HCT116 (cell line): ENCODE data around the gene ZNF3. TPM values are rescaled to one million over a fixed set of nuclear protein-coding genes. Genes with fewer than 3 reads are reported as not detected.

Experiments
- ATAC-seq: fragments of 200-7000 bp; cut with Tn5 transposase; 2 replicates; pipeline ENCODE4 v1.9.1; 2020; ENCODE audit warnings: mild to moderate bottlenecking, moderate library complexity
- BruUV-seq: library from RNA; stranded (reverse); fragments of 400-500 nt; replicated peaks from 2 replicates; lab custom pipeline; 2021; lab: Mats Ljungman, UMichigan
- CTCF ChIA-PET: fragments of 300-600 bp; sonication (Branson Sonifier 250); formaldehyde crosslinking; loops from one replicate; lab custom pipeline; 2021; ENCODE audit warnings: antibody characterized with exemption; lab: Charles Lee
- POLR2A ChIA-PET: fragments of 300-600, 350-600 bp; sonication (Branson Sonifier 250); formaldehyde crosslinking; loops from one replicate; lab custom pipeline; 2021; ENCODE audit warnings: antibody characterized with exemption; lab: Charles Lee
- RAD21 ChIA-PET, 2 experiments: fragments of 300-600 bp; sonication (Branson Sonifier 250); formaldehyde crosslinking; loops; one replicate each; lab custom pipeline; 2023; ENCODE audit warnings: low total read pairs in 2 of 2; ENCODE audit not compliant: uncharacterized antibody in 2 of 2, unreplicated experiment in 2 of 2, low non-redundant PET in 1 of 2; lab: Charles Lee
- DNase-seq: peaks from one replicate; pipeline ENCODE4 v3.0.0-alpha.2; 2010; ENCODE audit warnings: low read depth, low spot score
- H2AFZ ChIP-seq: fragments of 200-600 bp; shearing (Covaris generic), sonication (generic); 2 replicates; pipeline ENCODE4 v1.6.1; 2017; ENCODE audit warnings: low read depth, mixed run types, mixed read lengths, antibody characterized with exemption, low read length; ENCODE audit not compliant: poor library complexity, severe bottlenecking
- H3K27ac ChIP-seq: 2 replicates; pipeline ENCODE4 v1.5.1; 2012; ENCODE audit warnings: low read depth, low read length
- H3K27me3 ChIP-seq: fragments of 200-600 bp; sonication (generic); 2 replicates; pipeline ENCODE4 v1.6.1; 2016; ENCODE audit warnings: mixed run types, low read length, mixed read lengths; ENCODE audit not compliant: insufficient read depth
- H3K36me3 ChIP-seq, 2 experiments: fragments of 200-500 bp in 1 of 2; fragments of 200-600 bp in 1 of 2; sonication (Bioruptor generic) in 1 of 2; sonication (generic) in 1 of 2; 2 replicates each; pipeline versions ENCODE4 v1.5.1 to v1.6.1; 2014 to 2016; ENCODE audit warnings: low read length in 2 of 2, inconsistent platforms in 1 of 2, mixed read lengths in 1 of 2, mixed run types in 1 of 2; ENCODE audit not compliant: insufficient read depth in 2 of 2, control insufficient read depth in 1 of 2
- H3K4me1 ChIP-seq, 2 experiments: fragments of 200-600 bp in 1 of 2; sonication (generic) in 1 of 2; 2 replicates each; pipeline versions ENCODE4 v1.5.1 to v1.6.1; 2012 to 2017; ENCODE audit warnings: low read length in 2 of 2, inconsistent platforms in 1 of 2, mild to moderate bottlenecking in 1 of 2, mixed read lengths in 1 of 2, mixed run types in 1 of 2, moderate library complexity in 1 of 2; ENCODE audit not compliant: insufficient read depth in 2 of 2, control insufficient read depth in 1 of 2
- H3K4me2 ChIP-seq: fragments of 200-600 bp; sonication (generic); 2 replicates; pipeline ENCODE4 v1.6.1; 2017; ENCODE audit warnings: mixed run types, low read length, mixed read lengths
- H3K4me3 ChIP-seq, 2 experiments: fragments of 200-600 bp in 1 of 2; sonication (generic) in 1 of 2; replicated peaks in 1 of 2; 2 replicates each; pipeline ENCODE4 v1.5.1; 2011 to 2016; ENCODE audit warnings: low read length in 2 of 2, control low read depth in 1 of 2, low read depth in 1 of 2, mild to moderate bottlenecking in 1 of 2, mixed read lengths in 1 of 2, mixed run types in 1 of 2
- H3K79me2 ChIP-seq: fragments of 200-600 bp; sonication (generic); 2 replicates; pipeline ENCODE4 v1.6.1; 2017; ENCODE audit warnings: mild to moderate bottlenecking, mixed run types, low read length, moderate library complexity, mixed read lengths; ENCODE audit not compliant: insufficient read depth
- H3K9ac ChIP-seq: fragments of 200-600 bp; sonication (generic); 2 replicates; pipeline ENCODE4 v1.6.1; 2016; ENCODE audit warnings: low read length, mixed read lengths
- H3K9me2 ChIP-seq: fragments of 200-600 bp; sonication (generic), shearing (Covaris generic); 2 replicates; pipeline ENCODE4 v1.6.1; 2017; ENCODE audit warnings: mixed run types, mild to moderate bottlenecking, moderate library complexity; ENCODE audit not compliant: insufficient read depth
- H3K9me3 ChIP-seq, 2 experiments: fragments of 200-500 bp in 1 of 2; fragments of 200-600 bp in 1 of 2; sonication (Bioruptor generic) in 1 of 2; sonication (generic) in 1 of 2; 2 replicates each; pipeline ENCODE4 v1.6.1; 2014 to 2017; ENCODE audit warnings: low read length in 2 of 2, mixed read lengths in 2 of 2, inconsistent platforms in 1 of 2, low read depth in 1 of 2, mild to moderate bottlenecking in 1 of 2, mixed run types in 1 of 2, moderate library complexity in 1 of 2; ENCODE audit not compliant: control insufficient read depth in 1 of 2, insufficient read depth in 1 of 2
- H4K20me1 ChIP-seq: fragments of 200-600 bp; sonication (generic), shearing (Covaris generic); 2 replicates; pipeline ENCODE4 v1.6.1; 2017; ENCODE audit warnings: mixed run types, mild to moderate bottlenecking, moderate library complexity; ENCODE audit not compliant: insufficient read depth
- CBX3 ChIP-seq: IDR thresholded peaks from 2 replicates; pipeline ENCODE4 v1.6.1; 2012; ENCODE audit warnings: low read depth
- CEBPB ChIP-seq: IDR thresholded peaks from 2 replicates; pipeline ENCODE4 v1.6.1; 2012; ENCODE audit warnings: low read depth
- ELF1 ChIP-seq: IDR thresholded peaks from 2 replicates; pipeline ENCODE4 v1.6.1; 2012; ENCODE audit warnings: low read depth, borderline replicate concordance
- EZH2 ChIP-seq: fragments of 200-600 bp; sonication (generic); IDR thresholded peaks from 2 replicates; pipeline ENCODE4 v1.6.1; 2017; ENCODE audit warnings: antibody characterized with exemption, mixed run types
- EZH2phosphoT487 ChIP-seq: fragments of 200-600 bp; IDR thresholded peaks from 2 replicates; pipeline ENCODE4 v1.6.1; 2018; ENCODE audit warnings: antibody characterized with exemption, borderline replicate concordance
- FOSL1 ChIP-seq: IDR thresholded peaks from 2 replicates; pipeline ENCODE4 v1.6.1; 2012; ENCODE audit warnings: low read depth
- JUND ChIP-seq: IDR thresholded peaks from 2 replicates; pipeline ENCODE4 v1.6.1; 2012
- POLR2A ChIP-seq: IDR thresholded peaks from 2 replicates; pipeline ENCODE4 v1.7.0; 2011; ENCODE audit warnings: borderline replicate concordance; ENCODE audit not compliant: insufficient read depth, insufficient read length; ENCODE audit errors: extremely low read depth
- POLR2AphosphoS5 ChIP-seq: IDR thresholded peaks from 2 replicates; pipeline ENCODE4 v1.6.1; 2011; ENCODE audit warnings: mild to moderate bottlenecking, low read depth, low read length, moderate library complexity
- RAD21 ChIP-seq: IDR thresholded peaks from 2 replicates; pipeline ENCODE4 v1.6.1; 2012; ENCODE audit warnings: low read depth, mild to moderate bottlenecking
- SIN3A ChIP-seq: IDR thresholded peaks from 2 replicates; pipeline ENCODE4 v1.6.1; 2012; ENCODE audit warnings: low read depth
- SP1 ChIP-seq: IDR thresholded peaks from 2 replicates; pipeline ENCODE4 v1.6.1; 2012; ENCODE audit warnings: low read depth
- SRF ChIP-seq: IDR thresholded peaks from 2 replicates; pipeline ENCODE4 v1.6.1; 2012; ENCODE audit warnings: low read depth
- TCF7L2 ChIP-seq: IDR thresholded peaks from 2 replicates; pipeline ENCODE4 v1.7.0; 2011; ENCODE audit warnings: borderline replicate concordance, inconsistent platforms; ENCODE audit not compliant: insufficient read depth, insufficient read length; ENCODE audit errors: extremely low read depth
- YY1 ChIP-seq: IDR thresholded peaks from 2 replicates; pipeline ENCODE4 v1.6.1; 2011; ENCODE audit warnings: low read length, low read depth, moderate library complexity, mild to moderate bottlenecking; ENCODE audit not compliant: insufficient replicate concordance; ENCODE audit errors: extremely low read depth
- ZFX ChIP-seq: fragments of 450-650 bp; IDR thresholded peaks from 2 replicates; pipeline ENCODE4 v1.6.1; 2017
- ZNF274 ChIP-seq: fragments of 200-500 bp; sonication (Bioruptor generic); IDR thresholded peaks from 2 replicates; pipeline ENCODE4 v1.6.1; 2014; ENCODE audit warnings: mild to moderate bottlenecking, low read depth, low read length, inconsistent platforms
- intact Hi-C: fragments of 100-400 bp; cut with micrococcal nuclease; formaldehyde crosslinking; loops from 2 replicates; pipeline ENCODE4 v1.10.0; 2022
- total RNA-seq: library from RNA; stranded (reverse); gene quantifications from one replicate; pipeline ENCODE4 v1.2.1, GENCODE V29; 2021; ENCODE audit not compliant: unreplicated experiment
- TF ChIP-seq, protein P1 (sequence below): IDR thresholded peaks from 2 replicates; pipeline ENCODE4 v1.6.1; 2012; ENCODE audit warnings: low read depth
- TF ChIP-seq, protein P2 (sequence below): IDR thresholded peaks from 2 replicates; pipeline ENCODE4 v1.6.1; 2011; ENCODE audit warnings: mild to moderate bottlenecking, low read length, moderate library complexity; ENCODE audit not compliant: insufficient replicate concordance; ENCODE audit errors: extremely low read depth
- TF ChIP-seq, protein P3 (sequence below): IDR thresholded peaks from 2 replicates; pipeline ENCODE4 v1.6.1; 2012

ZNF3 gene
- total RNA-seq, 1 experiment from 2014 or later: 28.2 TPM

DNA sequence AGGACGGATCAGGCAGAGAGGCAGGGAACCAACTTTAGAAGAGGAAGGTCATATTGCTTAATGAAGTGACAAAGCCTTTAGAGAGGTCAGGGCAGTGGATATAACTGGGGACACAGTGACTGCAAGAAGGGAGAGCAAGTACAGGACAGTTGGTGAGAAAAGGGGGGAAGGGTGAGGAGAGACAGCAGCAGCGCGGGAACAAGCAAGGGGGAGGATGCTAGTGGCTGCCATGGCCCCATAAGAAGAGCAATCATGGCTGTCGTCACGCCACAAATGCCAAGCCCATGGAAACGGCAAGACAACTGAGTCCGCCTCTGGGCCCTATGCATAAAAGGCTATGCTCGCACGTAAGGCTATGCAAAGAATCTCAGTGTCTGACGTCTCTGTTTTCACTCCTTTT, 9.1 kb downstream of the ZNF3 start:
- CTCF ChIA-PET: no interaction called here
- H3K27me3 ChIP-seq: no peaks in the 10 kb centered on the region
- peaks cover 22 to 29% of the 10 kb centered on the region in 2 experiments; a peak in 3 of 4 replicates for H3K9me3 ChIP-seq
- intact Hi-C loops: no loop called here
- H2AFZ ChIP-seq: no peak overlapping the region
- H3K9ac ChIP-seq: no peak overlapping the region
- H3K9me2 ChIP-seq: no peaks in the 10 kb centered on the region
- TF ChIP-seq YY1 (no peak), ZFX (no peak), POLR2AphosphoS5 (no peak), FOSL1 (no peak), ELF1 (no peak), JUND (no peak), CBX3 (no peak), TCF7L2 (no peak), EZH2phosphoT487 (no peak), CEBPB (no peak), SIN3A (no peak), POLR2A (no peak), RAD21 (no peak), SRF (no peak), SP1 (no peak), EZH2 (no peak), ZNF274 (no peak)
- TF ChIP-seq, protein P1, sequence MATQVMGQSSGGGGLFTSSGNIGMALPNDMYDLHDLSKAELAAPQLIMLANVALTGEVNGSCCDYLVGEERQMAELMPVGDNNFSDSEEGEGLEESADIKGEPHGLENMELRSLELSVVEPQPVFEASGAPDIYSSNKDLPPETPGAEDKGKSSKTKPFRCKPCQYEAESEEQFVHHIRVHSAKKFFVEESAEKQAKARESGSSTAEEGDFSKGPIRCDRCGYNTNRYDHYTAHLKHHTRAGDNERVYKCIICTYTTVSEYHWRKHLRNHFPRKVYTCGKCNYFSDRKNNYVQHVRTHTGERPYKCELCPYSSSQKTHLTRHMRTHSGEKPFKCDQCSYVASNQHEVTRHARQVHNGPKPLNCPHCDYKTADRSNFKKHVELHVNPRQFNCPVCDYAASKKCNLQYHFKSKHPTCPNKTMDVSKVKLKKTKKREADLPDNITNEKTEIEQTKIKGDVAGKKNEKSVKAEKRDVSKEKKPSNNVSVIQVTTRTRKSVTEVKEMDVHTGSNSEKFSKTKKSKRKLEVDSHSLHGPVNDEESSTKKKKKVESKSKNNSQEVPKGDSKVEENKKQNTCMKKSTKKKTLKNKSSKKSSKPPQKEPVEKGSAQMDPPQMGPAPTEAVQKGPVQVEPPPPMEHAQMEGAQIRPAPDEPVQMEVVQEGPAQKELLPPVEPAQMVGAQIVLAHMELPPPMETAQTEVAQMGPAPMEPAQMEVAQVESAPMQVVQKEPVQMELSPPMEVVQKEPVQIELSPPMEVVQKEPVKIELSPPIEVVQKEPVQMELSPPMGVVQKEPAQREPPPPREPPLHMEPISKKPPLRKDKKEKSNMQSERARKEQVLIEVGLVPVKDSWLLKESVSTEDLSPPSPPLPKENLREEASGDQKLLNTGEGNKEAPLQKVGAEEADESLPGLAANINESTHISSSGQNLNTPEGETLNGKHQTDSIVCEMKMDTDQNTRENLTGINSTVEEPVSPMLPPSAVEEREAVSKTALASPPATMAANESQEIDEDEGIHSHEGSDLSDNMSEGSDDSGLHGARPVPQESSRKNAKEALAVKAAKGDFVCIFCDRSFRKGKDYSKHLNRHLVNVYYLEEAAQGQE: no peak
- TF ChIP-seq, protein P2, sequence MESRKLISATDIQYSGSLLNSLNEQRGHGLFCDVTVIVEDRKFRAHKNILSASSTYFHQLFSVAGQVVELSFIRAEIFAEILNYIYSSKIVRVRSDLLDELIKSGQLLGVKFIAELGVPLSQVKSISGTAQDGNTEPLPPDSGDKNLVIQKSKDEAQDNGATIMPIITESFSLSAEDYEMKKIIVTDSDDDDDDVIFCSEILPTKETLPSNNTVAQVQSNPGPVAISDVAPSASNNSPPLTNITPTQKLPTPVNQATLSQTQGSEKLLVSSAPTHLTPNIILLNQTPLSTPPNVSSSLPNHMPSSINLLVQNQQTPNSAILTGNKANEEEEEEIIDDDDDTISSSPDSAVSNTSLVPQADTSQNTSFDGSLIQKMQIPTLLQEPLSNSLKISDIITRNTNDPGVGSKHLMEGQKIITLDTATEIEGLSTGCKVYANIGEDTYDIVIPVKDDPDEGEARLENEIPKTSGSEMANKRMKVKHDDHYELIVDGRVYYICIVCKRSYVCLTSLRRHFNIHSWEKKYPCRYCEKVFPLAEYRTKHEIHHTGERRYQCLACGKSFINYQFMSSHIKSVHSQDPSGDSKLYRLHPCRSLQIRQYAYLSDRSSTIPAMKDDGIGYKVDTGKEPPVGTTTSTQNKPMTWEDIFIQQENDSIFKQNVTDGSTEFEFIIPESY: no peak
- TF ChIP-seq, protein P3, sequence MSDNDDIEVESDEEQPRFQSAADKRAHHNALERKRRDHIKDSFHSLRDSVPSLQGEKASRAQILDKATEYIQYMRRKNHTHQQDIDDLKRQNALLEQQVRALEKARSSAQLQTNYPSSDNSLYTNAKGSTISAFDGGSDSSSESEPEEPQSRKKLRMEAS: no peak
- TF ChIP-seq, all 23 proteins: peak for 0
- no peak overlapping the region for H3K4me3 ChIP-seq
- RAD21 ChIA-PET: no interaction called here
- H3K4me2 ChIP-seq: no peak overlapping the region
- BruUV-seq: no TSS peak
- H3K36me3 ChIP-seq: peaks cover 71 to 72% of the 10 kb centered on the region in 2 experiments
- no peaks in the 10 kb centered on the region for H3K4me1 ChIP-seq
- DNase-seq (no peak), ATAC-seq (no peak)
- H3K79me2 ChIP-seq: peaks cover 26% of the 10 kb centered on the region
- no peak overlapping the region for H3K27ac ChIP-seq
- H4K20me1 ChIP-seq: no peaks in the 10 kb centered on the region
- POLR2A ChIA-PET: no interaction called here
